K562 (cell line): ENCODE measurements around the gene ZNF629. TPM values are rescaled to one million over a fixed set of nuclear protein-coding genes. Genes with fewer than 3 reads are reported as not detected.

Experiments
- CTBP1 ChIP-seq: fragments of 450-650 bp; IDR thresholded peaks from 2 replicates; pipeline ENCODE4 v1.6.1; 2016; ENCODE audit warnings: borderline replicate concordance
- FOXK1 ChIP-seq: sonication (generic); formaldehyde crosslinking; IDR thresholded peaks from 2 replicates; pipeline ENCODE4 v1.8.0; 2022; ENCODE audit warnings: missing genetic modification reagents, mild to moderate bottlenecking, borderline replicate concordance
- MBD2 ChIP-seq: sonication (generic); IDR thresholded peaks from 2 replicates; pipeline ENCODE4 v1.6.1; 2016; ENCODE audit warnings: low read depth, borderline replicate concordance
- MTA1 ChIP-seq: fragments of 450-650 bp; IDR thresholded peaks from 2 replicates; pipeline ENCODE4 v1.6.1; 2017; ENCODE audit warnings: borderline replicate concordance
- MTF1 ChIP-seq: fragments of 250-450 bp; sonication (Bioruptor Pico); IDR thresholded peaks from 2 replicates; pipeline ENCODE4 v1.9.0; 2021; ENCODE audit warnings: moderate library complexity, mild to moderate bottlenecking, inconsistent platforms, borderline replicate concordance
- NFIC ChIP-seq: fragments of 450-650 bp; IDR thresholded peaks from 2 replicates; pipeline ENCODE4 v1.6.1; 2017; ENCODE audit warnings: mild to moderate bottlenecking, inconsistent platforms
- SMAD1 ChIP-seq: fragments of 150-350 bp; IDR thresholded peaks from 2 replicates; pipeline ENCODE4 v1.6.1; 2014; ENCODE audit warnings: low read length, low read depth; ENCODE audit not compliant: partially characterized antibody
- TBP ChIP-seq: optimal IDR thresholded peaks from 2 replicates; pipeline ENCODE3; 2011; ENCODE audit warnings: low read depth, low read length, improper control_type of control experiment
- TCF3 ChIP-seq: sonication (generic); formaldehyde crosslinking; IDR thresholded peaks from 2 replicates; pipeline ENCODE4 v1.4.0; 2020; ENCODE audit warnings: mild to moderate bottlenecking, missing genetic modification reagents
- TEAD1 ChIP-seq, 2 experiments: fragments of 450-650 bp in 1 of 2; sonication (generic) in 1 of 2; formaldehyde crosslinking; IDR thresholded peaks; 2 replicates each; pipeline versions ENCODE4 v1.4.0 to v1.8.0; 2020 to 2022; ENCODE audit warnings: mild to moderate bottlenecking in 2 of 2, missing genetic modification reagents in 1 of 2
- UBTF ChIP-seq, 2 experiments: IDR thresholded peaks; 2 replicates each; pipeline ENCODE4 v1.6.1; 2012; ENCODE audit warnings: improper control_type of control experiment in 2 of 2, low read depth in 2 of 2, low read length in 2 of 2, borderline replicate concordance in 1 of 2
- ZNF764 ChIP-seq: fragments of 250-450 bp; sonication (Bioruptor Pico); IDR thresholded peaks from 2 replicates; pipeline ENCODE4 v1.4.0; 2020; ENCODE audit warnings: low read depth, mild to moderate bottlenecking, moderate library complexity
- polyA plus RNA-seq, 8 experiments: library from polyadenylated mRNA; depleted of rRNA in 4 of 8; stranded (reverse) in 5 of 8; unstranded in 3 of 8; fragments of >200 nt; fragmentation: Nextera tagmentation in 2 of 8; fragmentation: Illumina TruSeq in 1 of 8; extraction: Ambion mirVana in 2 of 8; extraction: Trizol in 1 of 8; gene quantifications; 2 replicates each; pipeline versions ENCODE4 v1.2.1 to v1.2.3, GENCODE V29; 2011 to 2014; ENCODE audit warnings: inconsistent platforms in 1 of 8, missing spikeins in 1 of 8
- total RNA-seq, 7 experiments: library from RNA; depleted of rRNA in 6 of 7; stranded (reverse); fragments of >200 nt in 6 of 7; fragmentation: Illumina TruSeq in 2 of 7; extraction: Trizol in 2 of 7; gene quantifications; 2 replicates each; pipeline versions ENCODE4 v1.2.1 to v1.2.3, GENCODE V29; 2011 to 2021; ENCODE audit warnings: low replicate concordance in 1 of 7
- TF ChIP-seq, protein P1 (sequence below): fragments of 200-600 bp; sonication (generic); IDR thresholded peaks from one replicate; pipeline ENCODE4 v1.6.1; 2012; ENCODE audit warnings: mild to moderate bottlenecking, low read depth, low read length, inconsistent platforms

ZNF629 gene
- total and polyA plus RNA-seq, 9 of the 15 experiments (the other 6 are each of a cell fraction or from before 2014, with no cell fraction given) = 0.44 to 18.8 (median 7.4) TPM

GRCh38 chr16:30761928-30762902 is 24.8 kb downstream of the ZNF629 start, which contains the start of the genes CFAP119 and RNF40 (continued):
- peak; percentile 36; the same call in 1 of the 2 replicates for TF ChIP-seq MBD2
- TF ChIP-seq TBP = peak; percentile 71
- no peak for TF ChIP-seq ZNF764
- peak; percentile 90 for TF ChIP-seq NFIC
- no peak for TF ChIP-seq MTF1 (CRISPR knock-in tag)
- TF ChIP-seq TCF3 (CRISPR knock-in tag) = no peak
- TF ChIP-seq, protein P1, sequence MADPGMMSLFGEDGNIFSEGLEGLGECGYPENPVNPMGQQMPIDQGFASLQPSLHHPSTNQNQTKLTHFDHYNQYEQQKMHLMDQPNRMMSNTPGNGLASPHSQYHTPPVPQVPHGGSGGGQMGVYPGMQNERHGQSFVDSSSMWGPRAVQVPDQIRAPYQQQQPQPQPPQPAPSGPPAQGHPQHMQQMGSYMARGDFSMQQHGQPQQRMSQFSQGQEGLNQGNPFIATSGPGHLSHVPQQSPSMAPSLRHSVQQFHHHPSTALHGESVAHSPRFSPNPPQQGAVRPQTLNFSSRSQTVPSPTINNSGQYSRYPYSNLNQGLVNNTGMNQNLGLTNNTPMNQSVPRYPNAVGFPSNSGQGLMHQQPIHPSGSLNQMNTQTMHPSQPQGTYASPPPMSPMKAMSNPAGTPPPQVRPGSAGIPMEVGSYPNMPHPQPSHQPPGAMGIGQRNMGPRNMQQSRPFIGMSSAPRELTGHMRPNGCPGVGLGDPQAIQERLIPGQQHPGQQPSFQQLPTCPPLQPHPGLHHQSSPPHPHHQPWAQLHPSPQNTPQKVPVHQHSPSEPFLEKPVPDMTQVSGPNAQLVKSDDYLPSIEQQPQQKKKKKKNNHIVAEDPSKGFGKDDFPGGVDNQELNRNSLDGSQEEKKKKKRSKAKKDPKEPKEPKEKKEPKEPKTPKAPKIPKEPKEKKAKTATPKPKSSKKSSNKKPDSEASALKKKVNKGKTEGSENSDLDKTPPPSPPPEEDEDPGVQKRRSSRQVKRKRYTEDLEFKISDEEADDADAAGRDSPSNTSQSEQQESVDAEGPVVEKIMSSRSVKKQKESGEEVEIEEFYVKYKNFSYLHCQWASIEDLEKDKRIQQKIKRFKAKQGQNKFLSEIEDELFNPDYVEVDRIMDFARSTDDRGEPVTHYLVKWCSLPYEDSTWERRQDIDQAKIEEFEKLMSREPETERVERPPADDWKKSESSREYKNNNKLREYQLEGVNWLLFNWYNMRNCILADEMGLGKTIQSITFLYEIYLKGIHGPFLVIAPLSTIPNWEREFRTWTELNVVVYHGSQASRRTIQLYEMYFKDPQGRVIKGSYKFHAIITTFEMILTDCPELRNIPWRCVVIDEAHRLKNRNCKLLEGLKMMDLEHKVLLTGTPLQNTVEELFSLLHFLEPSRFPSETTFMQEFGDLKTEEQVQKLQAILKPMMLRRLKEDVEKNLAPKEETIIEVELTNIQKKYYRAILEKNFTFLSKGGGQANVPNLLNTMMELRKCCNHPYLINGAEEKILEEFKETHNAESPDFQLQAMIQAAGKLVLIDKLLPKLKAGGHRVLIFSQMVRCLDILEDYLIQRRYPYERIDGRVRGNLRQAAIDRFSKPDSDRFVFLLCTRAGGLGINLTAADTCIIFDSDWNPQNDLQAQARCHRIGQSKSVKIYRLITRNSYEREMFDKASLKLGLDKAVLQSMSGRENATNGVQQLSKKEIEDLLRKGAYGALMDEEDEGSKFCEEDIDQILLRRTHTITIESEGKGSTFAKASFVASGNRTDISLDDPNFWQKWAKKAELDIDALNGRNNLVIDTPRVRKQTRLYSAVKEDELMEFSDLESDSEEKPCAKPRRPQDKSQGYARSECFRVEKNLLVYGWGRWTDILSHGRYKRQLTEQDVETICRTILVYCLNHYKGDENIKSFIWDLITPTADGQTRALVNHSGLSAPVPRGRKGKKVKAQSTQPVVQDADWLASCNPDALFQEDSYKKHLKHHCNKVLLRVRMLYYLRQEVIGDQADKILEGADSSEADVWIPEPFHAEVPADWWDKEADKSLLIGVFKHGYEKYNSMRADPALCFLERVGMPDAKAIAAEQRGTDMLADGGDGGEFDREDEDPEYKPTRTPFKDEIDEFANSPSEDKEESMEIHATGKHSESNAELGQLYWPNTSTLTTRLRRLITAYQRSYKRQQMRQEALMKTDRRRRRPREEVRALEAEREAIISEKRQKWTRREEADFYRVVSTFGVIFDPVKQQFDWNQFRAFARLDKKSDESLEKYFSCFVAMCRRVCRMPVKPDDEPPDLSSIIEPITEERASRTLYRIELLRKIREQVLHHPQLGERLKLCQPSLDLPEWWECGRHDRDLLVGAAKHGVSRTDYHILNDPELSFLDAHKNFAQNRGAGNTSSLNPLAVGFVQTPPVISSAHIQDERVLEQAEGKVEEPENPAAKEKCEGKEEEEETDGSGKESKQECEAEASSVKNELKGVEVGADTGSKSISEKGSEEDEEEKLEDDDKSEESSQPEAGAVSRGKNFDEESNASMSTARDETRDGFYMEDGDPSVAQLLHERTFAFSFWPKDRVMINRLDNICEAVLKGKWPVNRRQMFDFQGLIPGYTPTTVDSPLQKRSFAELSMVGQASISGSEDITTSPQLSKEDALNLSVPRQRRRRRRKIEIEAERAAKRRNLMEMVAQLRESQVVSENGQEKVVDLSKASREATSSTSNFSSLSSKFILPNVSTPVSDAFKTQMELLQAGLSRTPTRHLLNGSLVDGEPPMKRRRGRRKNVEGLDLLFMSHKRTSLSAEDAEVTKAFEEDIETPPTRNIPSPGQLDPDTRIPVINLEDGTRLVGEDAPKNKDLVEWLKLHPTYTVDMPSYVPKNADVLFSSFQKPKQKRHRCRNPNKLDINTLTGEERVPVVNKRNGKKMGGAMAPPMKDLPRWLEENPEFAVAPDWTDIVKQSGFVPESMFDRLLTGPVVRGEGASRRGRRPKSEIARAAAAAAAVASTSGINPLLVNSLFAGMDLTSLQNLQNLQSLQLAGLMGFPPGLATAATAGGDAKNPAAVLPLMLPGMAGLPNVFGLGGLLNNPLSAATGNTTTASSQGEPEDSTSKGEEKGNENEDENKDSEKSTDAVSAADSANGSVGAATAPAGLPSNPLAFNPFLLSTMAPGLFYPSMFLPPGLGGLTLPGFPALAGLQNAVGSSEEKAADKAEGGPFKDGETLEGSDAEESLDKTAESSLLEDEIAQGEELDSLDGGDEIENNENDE = no peak
- TF ChIP-seq SMAD1 = peak; percentile 18
- TF ChIP-seq FOXK1 = 0 out of 2 replicates have a peak, but pooled peaks have one; percentile 12
- TF ChIP-seq TEAD1 (CRISPR knock-in tag; IDR thresholded peaks at IDR 0.05) = 0 out of 4 replicates have a peak, but pooled peaks of 1 of the 2 experiments have one; percentile 43
- TF ChIP-seq UBTF (IDR thresholded peaks at IDR 0.05; ENCODE audit: borderline replicate concordance in 1 of 2, low read depth in 2 of 2, low read length in 2 of 2) = 0 out of 4 replicates have a peak, but pooled peaks of 1 of the 2 experiments have one; percentile 58
- 0 out of 2 replicates have a peak, but pooled peaks have one; percentile 43 for TF ChIP-seq CTBP1
- TF ChIP-seq MTA1 = no peak
